HepG2 (cell line): ENCODE measurements around the gene TUBGCP6. TPM values are rescaled to one million over a fixed set of nuclear protein-coding genes. Genes with fewer than 3 reads are reported as not detected.
A peak's percentile ranks its signal among the peaks of the same experiment; 100 is the strongest.

Experiments
- ETV6 ChIP-seq: sonication (generic); formaldehyde crosslinking; conservative IDR thresholded peaks from 2 replicates; pipeline ENCODE4 v1.4.0; 2020; ENCODE audit warnings: missing genetic modification reagents
- GFI1 ChIP-seq: sonication (generic); formaldehyde crosslinking; IDR thresholded peaks from 2 replicates; pipeline ENCODE4 v1.5.0; 2020; ENCODE audit warnings: missing genetic modification reagents, mild to moderate bottlenecking, borderline replicate concordance
- HES4 ChIP-seq: sonication (generic); formaldehyde crosslinking; IDR thresholded peaks from 2 replicates; pipeline ENCODE4 v1.9.0; 2021; ENCODE audit warnings: mild to moderate bottlenecking, missing genetic modification reagents, borderline replicate concordance
- HIVEP1 ChIP-seq: sonication (generic); formaldehyde crosslinking; IDR thresholded peaks from 2 replicates; pipeline ENCODE4 v1.4.0; 2020; ENCODE audit warnings: mild to moderate bottlenecking, missing genetic modification reagents
- KLF11 ChIP-seq: IDR thresholded peaks from 2 replicates; pipeline ENCODE4 v1.6.1; 2016; ENCODE audit warnings: missing compliant biosample characterization
- MEF2D ChIP-seq: sonication (generic); formaldehyde crosslinking; IDR thresholded peaks from 2 replicates; pipeline ENCODE4 v1.5.1; 2020; ENCODE audit warnings: mild to moderate bottlenecking, missing genetic modification reagents
- NAIF1 ChIP-seq: sonication (generic); formaldehyde crosslinking; IDR thresholded peaks from 2 replicates; pipeline ENCODE4 v1.5.0; 2020; ENCODE audit warnings: mild to moderate bottlenecking, missing genetic modification reagents, borderline replicate concordance
- NKX3-1 ChIP-seq: sonication (generic); formaldehyde crosslinking; IDR thresholded peaks from 2 replicates; pipeline ENCODE4 v1.5.0; 2020; ENCODE audit warnings: missing genetic modification reagents
- RFX3 ChIP-seq: IDR thresholded peaks from 2 replicates; pipeline ENCODE4 v1.6.1; 2016; ENCODE audit warnings: missing biosample characterization, missing genetic modification reagents
- SIN3A ChIP-seq: IDR thresholded peaks from 2 replicates; pipeline ENCODE4 v1.6.1; 2011; ENCODE audit warnings: low read depth, mild to moderate bottlenecking, control low read depth, low read length, borderline replicate concordance
- SMARCC2 ChIP-seq: fragments of 450-650 bp; IDR thresholded peaks from 2 replicates; pipeline ENCODE4 v1.6.1; 2017; ENCODE audit warnings: antibody characterized with exemption, mild to moderate bottlenecking
- SRF ChIP-seq: IDR thresholded peaks from 2 replicates; pipeline ENCODE4 v1.6.1; 2011; ENCODE audit warnings: mild to moderate bottlenecking, low read depth, low read length, moderate library complexity
- TBX3 ChIP-seq: fragments of 450-650 bp; IDR thresholded peaks from 2 replicates; pipeline ENCODE4 v1.6.1; 2017; ENCODE audit warnings: antibody characterized with exemption, mild to moderate bottlenecking, inconsistent platforms, borderline replicate concordance
- ZFP36 ChIP-seq: fragments of 150-350 bp; IDR thresholded peaks from 2 replicates; pipeline ENCODE4 v1.6.1; 2018; ENCODE audit warnings: borderline replicate concordance, low read length, low read depth; ENCODE audit not compliant: partially characterized antibody
- ZNF136 ChIP-seq: sonication (generic); formaldehyde crosslinking; IDR thresholded peaks from 2 replicates; pipeline ENCODE4 v1.8.1; 2022; ENCODE audit warnings: low read depth, mild to moderate bottlenecking, moderate library complexity, missing genetic modification reagents
- ZNF224 ChIP-seq: sonication (generic); formaldehyde crosslinking; IDR thresholded peaks from 2 replicates; pipeline ENCODE4 v1.5.0; 2020; ENCODE audit warnings: mild to moderate bottlenecking, missing genetic modification reagents
- ZNF350 ChIP-seq: sonication (generic); formaldehyde crosslinking; IDR thresholded peaks from 2 replicates; pipeline ENCODE4 v1.4.0; 2020; ENCODE audit warnings: mild to moderate bottlenecking, low read depth, missing genetic modification reagents, borderline replicate concordance
- ZNF501 ChIP-seq: sonication (generic); formaldehyde crosslinking; IDR thresholded peaks from 2 replicates; pipeline ENCODE4 v1.5.1; 2020; ENCODE audit warnings: mild to moderate bottlenecking, moderate library complexity, missing genetic modification reagents
- ZNF510 ChIP-seq: sonication (generic); formaldehyde crosslinking; IDR thresholded peaks from 2 replicates; pipeline ENCODE4 v1.4.0; 2020; ENCODE audit warnings: low read depth, mild to moderate bottlenecking, missing genetic modification reagents
- ZNF530 ChIP-seq: sonication (generic); formaldehyde crosslinking; IDR thresholded peaks from 2 replicates; pipeline ENCODE4 v1.5.0; 2020; ENCODE audit warnings: low read depth, mild to moderate bottlenecking, missing genetic modification reagents
- ZNF616 ChIP-seq: sonication (generic); formaldehyde crosslinking; IDR thresholded peaks from 2 replicates; pipeline ENCODE4 v1.5.0; 2020; ENCODE audit warnings: low read depth, mild to moderate bottlenecking, missing genetic modification reagents
- ZNF644 ChIP-seq: IDR thresholded peaks from 2 replicates; pipeline ENCODE4 v1.6.1; 2016; ENCODE audit warnings: low read depth
- ZNF703 ChIP-seq: sonication (generic); formaldehyde crosslinking; IDR thresholded peaks from 2 replicates; pipeline ENCODE4 v1.5.1; 2020; ENCODE audit warnings: missing genetic modification reagents, mild to moderate bottlenecking, moderate library complexity, borderline replicate concordance
- ZNF83 ChIP-seq: sonication (generic); formaldehyde crosslinking; IDR thresholded peaks from 2 replicates; pipeline ENCODE4 v1.4.0; 2020; ENCODE audit warnings: missing genetic modification reagents, mild to moderate bottlenecking, borderline replicate concordance
- ZSCAN25 ChIP-seq: sonication (generic); formaldehyde crosslinking; IDR thresholded peaks from 2 replicates; pipeline ENCODE4 v1.8.0; 2022; ENCODE audit warnings: mild to moderate bottlenecking, missing genetic modification reagents
- polyA plus RNA-seq, 8 experiments: library from polyadenylated mRNA; depleted of rRNA in 3 of 8; stranded (reverse) in 7 of 8; unstranded in 1 of 8; fragments of >200 nt; fragmentation: Illumina TruSeq in 4 of 8; extraction: Trizol in 4 of 8; gene quantifications; 2 replicates each; pipeline versions ENCODE4 v1.2.1 to v1.2.3, GENCODE V29; 2011 to 2016; ENCODE audit warnings: low read depth in 4 of 8, missing spikeins in 1 of 8, mixed read lengths in 1 of 8; ENCODE audit not compliant: insufficient read depth in 1 of 8
- total RNA-seq, 5 experiments: library from RNA; depleted of rRNA; stranded (reverse); fragments of >200 nt; fragmentation: Illumina TruSeq; extraction: Trizol; gene quantifications; 2 replicates each; pipeline ENCODE4 v1.2.3, GENCODE V29; 2016; ENCODE audit warnings: low read depth in 1 of 5
- TF ChIP-seq, protein P1 (sequence below): sonication (generic); formaldehyde crosslinking; IDR thresholded peaks from 2 replicates; pipeline ENCODE4 v1.8.1; 2023; ENCODE audit warnings: mild to moderate bottlenecking, missing genetic modification reagents, borderline replicate concordance
- TF ChIP-seq, protein P2 (sequence below): fragments of 450-650 bp; IDR thresholded peaks from 2 replicates; pipeline ENCODE4 v1.6.1; 2016

TUBGCP6 gene
- total and polyA plus RNA-seq, 2 of the 13 experiments (the other 11 are each of a cell fraction or from before 2014, with no cell fraction given) = 14.6 to 15.7 TPM

DNA sequence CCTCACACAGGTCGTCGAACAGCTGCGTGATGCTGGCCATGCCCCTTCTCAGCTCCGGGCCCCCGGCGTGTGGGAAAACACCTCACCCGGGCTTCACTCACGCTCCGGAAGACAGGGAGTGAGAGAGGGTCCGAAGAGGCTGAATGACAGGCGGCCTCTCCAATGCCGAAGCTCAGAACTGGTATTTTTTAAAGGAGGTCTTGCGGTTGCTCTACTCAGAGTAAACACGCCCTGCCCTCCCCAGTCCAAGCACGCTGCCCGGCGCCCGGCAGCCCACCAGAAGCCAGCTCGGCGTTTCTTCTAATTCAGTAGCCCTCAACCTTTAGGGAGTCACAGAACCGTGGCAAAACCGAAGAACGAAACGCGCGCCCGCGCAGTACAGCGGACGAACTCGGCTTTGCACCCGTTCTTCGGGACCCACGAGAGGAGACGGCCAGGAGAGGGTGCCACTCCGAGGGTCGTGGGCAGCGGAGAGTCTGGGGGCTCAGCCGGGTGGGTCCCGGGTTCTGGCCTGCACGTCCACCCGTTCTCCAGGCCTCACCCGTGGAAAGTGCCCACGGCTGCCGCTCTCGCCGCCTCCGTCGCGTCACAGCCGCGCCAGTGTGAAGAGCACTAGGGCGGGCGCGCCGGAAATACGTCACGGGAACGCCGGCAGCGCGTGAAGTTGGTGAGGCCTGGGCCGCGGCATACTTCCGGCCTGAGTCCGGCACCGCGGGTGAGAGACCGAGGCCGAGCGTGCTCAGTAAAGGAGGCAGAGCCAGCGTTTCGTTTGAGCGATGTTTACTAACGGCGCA, at the start of gene TUBGCP6 (continued):
- TF ChIP-seq ZNF510 = peak; percentile 81; the same call in 1 of the 2 replicates
- TF ChIP-seq ZNF616 (CRISPR knock-in tag) = no peak; the same call in 1 of the 2 replicates
- no peak for TF ChIP-seq ZNF530 (CRISPR knock-in tag)
- TF ChIP-seq ZNF224 = 0 out of 2 replicates have a peak, but pooled peaks have one; percentile 21
- no peak for TF ChIP-seq ZNF644 (CRISPR knock-in tag)
- TF ChIP-seq KLF11 (CRISPR knock-in tag) = peak; percentile 66
- TF ChIP-seq SMARCC2 = no peak
- no peak for TF ChIP-seq ZNF703 (CRISPR knock-in tag)
- peak; percentile 92 for TF ChIP-seq ZNF350 (CRISPR knock-in tag)
- TF ChIP-seq SRF = peak; percentile 82
- peak; percentile 90 for TF ChIP-seq HIVEP1 (CRISPR knock-in tag)
- TF ChIP-seq ZNF136 (CRISPR knock-in tag) = 0 out of 2 replicates have a peak, but pooled peaks have one; percentile 69
- TF ChIP-seq, protein P1, sequence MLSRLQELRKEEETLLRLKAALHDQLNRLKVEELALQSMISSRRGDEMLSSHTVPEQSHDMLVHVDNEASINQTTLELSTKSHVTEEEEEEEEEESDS (CRISPR knock-in tag) = no peak
- peak; percentile 56; the same call in 1 of the 2 replicates for TF ChIP-seq TBX3
- no peak for TF ChIP-seq ZFP36
- TF ChIP-seq SIN3A = peak; percentile 81
- TF ChIP-seq NKX3-1 = peak; percentile 47; the same call in 1 of the 2 replicates
- TF ChIP-seq, protein P2, sequence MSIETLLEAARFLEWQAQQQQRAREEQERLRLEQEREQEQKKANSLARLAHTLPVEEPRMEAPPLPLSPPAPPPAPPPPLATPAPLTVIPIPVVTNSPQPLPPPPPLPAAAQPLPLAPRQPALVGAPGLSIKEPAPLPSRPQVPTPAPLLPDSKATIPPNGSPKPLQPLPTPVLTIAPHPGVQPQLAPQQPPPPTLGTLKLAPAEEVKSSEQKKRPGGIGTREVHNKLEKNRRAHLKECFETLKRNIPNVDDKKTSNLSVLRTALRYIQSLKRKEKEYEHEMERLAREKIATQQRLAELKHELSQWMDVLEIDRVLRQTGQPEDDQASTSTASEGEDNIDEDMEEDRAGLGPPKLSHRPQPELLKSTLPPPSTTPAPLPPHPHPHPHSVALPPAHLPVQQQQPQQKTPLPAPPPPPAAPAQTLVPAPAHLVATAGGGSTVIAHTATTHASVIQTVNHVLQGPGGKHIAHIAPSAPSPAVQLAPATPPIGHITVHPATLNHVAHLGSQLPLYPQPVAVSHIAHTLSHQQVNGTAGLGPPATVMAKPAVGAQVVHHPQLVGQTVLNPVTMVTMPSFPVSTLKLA = peak; percentile 73
- TF ChIP-seq NAIF1 (CRISPR knock-in tag) = no peak
- TF ChIP-seq ZNF83 (CRISPR knock-in tag) = no peak; the same call in 1 of the 2 replicates
- TF ChIP-seq MEF2D (CRISPR knock-in tag) = peak; percentile 52; the same call in 1 of the 2 replicates
- TF ChIP-seq ZSCAN25 = no peak; the same call in 1 of the 2 replicates
- peak; percentile 95 for TF ChIP-seq ZNF501
- peak; percentile 78 for TF ChIP-seq ETV6 (CRISPR knock-in tag)
- no peak for TF ChIP-seq RFX3 (CRISPR knock-in tag)
- TF ChIP-seq HES4 (CRISPR knock-in tag) = peak; percentile 86
- TF ChIP-seq GFI1 (CRISPR knock-in tag) = peak; percentile 26
